Suprapubic skin (tissue), 4 donors: ENCODE data around the gene ZNF570. TPM values are rescaled to one million over a fixed set of nuclear protein-coding genes. Genes with fewer than 3 reads are reported as not detected.

Source experiments
- DNase-seq, 2 donors: peaks; one replicate each; pipeline ENCODE4 v3.0.0-alpha.2; 2019; ENCODE audit warnings: low spot score in 2 of 2
- H3K27ac ChIP-seq: fragments of 200-600 bp; sonication (generic); one replicate; pipeline ENCODE4 v1.5.1; 2019
- H3K27me3 ChIP-seq: fragments of 200-600 bp; sonication (generic); one replicate; pipeline ENCODE4 v1.5.1; 2019
- H3K36me3 ChIP-seq: fragments of 200-600 bp; sonication (generic); one replicate; pipeline ENCODE4 v1.5.1; 2019
- H3K4me1 ChIP-seq: fragments of 200-600 bp; sonication (generic); one replicate; pipeline ENCODE4 v1.5.1; 2019
- H3K4me3 ChIP-seq: fragments of 200-600 bp; sonication (generic); one replicate; pipeline ENCODE4 v1.5.1; 2019; ENCODE audit warnings: mild to moderate bottlenecking
- H3K9me3 ChIP-seq: fragments of 200-600 bp; sonication (generic); one replicate; pipeline ENCODE4 v1.5.1; 2019
- CTCF ChIP-seq, 2 donors: fragments of 200-600 bp in 1 of 2; fragments of 450-650 bp in 1 of 2; sonication (generic) in 1 of 2; IDR thresholded peaks; one replicate each; pipeline ENCODE4 v1.5.1; 2016 to 2019; ENCODE audit warnings: antibody characterized with exemption in 2 of 2, mild to moderate bottlenecking in 1 of 2, moderate library complexity in 1 of 2
- EP300 ChIP-seq: sonication (generic); formaldehyde crosslinking; IDR thresholded peaks from one replicate; pipeline ENCODE4 v1.6.1; 2017; ENCODE audit warnings: antibody characterized with exemption
- POLR2A ChIP-seq, 2 donors: fragments of 450-650 bp; IDR thresholded peaks; one replicate each; pipeline ENCODE4 v1.6.1; 2017; ENCODE audit warnings: antibody characterized with exemption in 2 of 2, mild to moderate bottlenecking in 2 of 2, moderate library complexity in 2 of 2
- POLR2AphosphoS5 ChIP-seq, 3 donors: sonication (generic); formaldehyde crosslinking; IDR thresholded peaks; one replicate each; pipeline ENCODE4 v1.6.1; 2017; ENCODE audit warnings: antibody characterized with exemption in 3 of 3
- whole genome bisulfite sequencing: methylation state at CpG from one replicate; pipeline ENCODE4 v1.1.5; 2018; 5-methylcytosine and 5-hydroxymethylcytosine counted together
- total RNA-seq, 4 donors: library from RNA; depleted of rRNA; stranded (reverse); fragments of >200 nt; gene quantifications; one replicate each; pipeline ENCODE4 v1.1.0, GENCODE V29; 2016

Gene ZNF570
- 1 to 10 TPM; 2.4 to 9.5 (median 3.9) TPM for total RNA-seq

GRCh38 chr19:37468961-37469777, at the start of gene ZNF570:
Gene ZNF570, plus strand, starts transcription at chr19:37469356. Its CDS starts 999 bp downstream, at chr19:37470355.
- peak within 1 kb of the TSS; percentile 90 for H3K27ac ChIP-seq
- TF ChIP-seq POLR2A (IDR thresholded peaks at IDR 0.05) (peak in 1 of 2 donors; percentile 32), EP300 (no peak), POLR2AphosphoS5 (IDR thresholded peaks at IDR 0.05) (peak in 2 of 3 donors; percentile 21 to 58)

GRCh38 chr19:37452500-37453245, 16.5 kb upstream of the ZNF570 start:
- H3K27me3 ChIP-seq = no peaks in the 10 kb centered on the region
- H3K4me1 ChIP-seq = no peaks in the 10 kb centered on the region
- no peak overlapping the region for H3K27ac ChIP-seq
- peaks cover 76% of the 10 kb centered on the region for H3K9me3 ChIP-seq
- TF ChIP-seq EP300 (no peak), CTCF (IDR thresholded peaks at IDR 0.05) (no peak), POLR2A (IDR thresholded peaks at IDR 0.05) (no peak), POLR2AphosphoS5 (IDR thresholded peaks at IDR 0.05) (no peak)
- no peak overlapping the region for H3K4me3 ChIP-seq
- no peak for DNase-seq
- 97% methylated on average over 4 of the region's 4 CpGs for WGBS
- H3K36me3 ChIP-seq = peaks cover 17% of the 10 kb centered on the region

More at GRCh38 chr19:37468961-37469777, at the start of gene ZNF570:
- peaks cover 24% of the 10 kb centered on the region for H3K4me1 ChIP-seq
- peak; percentile 92 to 94 for DNase-seq
- H3K27me3 ChIP-seq = no peaks in the 10 kb centered on the region
- under 1% methylated on average over 16 of the region's 63 CpGs for WGBS
- H3K4me3 ChIP-seq = peak within 1 kb of the TSS; percentile 68
- peaks cover 5% of the 10 kb centered on the region for H3K36me3 ChIP-seq
- peaks cover 8% of the 10 kb centered on the region for H3K9me3 ChIP-seq

- H3K9me3 ChIP-seq = peaks cover 4% of the 10 kb centered on the region
- peak overlapping the region; percentile 65 for H3K4me3 ChIP-seq
- peaks cover 19% of the 10 kb centered on the region for H3K36me3 ChIP-seq
- no peak for TF ChIP-seq POLR2A (IDR thresholded peaks at IDR 0.05)
- TF ChIP-seq EP300 = no peak
- TF ChIP-seq POLR2AphosphoS5 (IDR thresholded peaks at IDR 0.05) = no peak
- no peak for TF ChIP-seq CTCF (IDR thresholded peaks at IDR 0.05)
- 31% methylated on average over 25 of the region's 25 CpGs for WGBS
- no peak for DNase-seq
- H3K27me3 ChIP-seq = no peaks in the 10 kb centered on the region
- H3K4me1 ChIP-seq = peaks cover 24% of the 10 kb centered on the region
- peak overlapping the region; percentile 65 for H3K27ac ChIP-seq
Observed at GRCh38 chr19:37466277-37466797, 2.8 kb upstream of the ZNF570 start.

GRCh38 chr19:37466798-37467607, 2.2 kb upstream of the ZNF570 start, which contains the start of gene ZNF569:
Gene ZNF569, minus strand, starts transcription at chr19:37467444. Its CDS starts 22,523 bp downstream, at chr19:37444921.
- Histone ChIP-seq H3K9me3 (no peaks in the 10 kb centered on the region), H3K36me3 (peaks cover 16% of the 10 kb centered on the region), H3K27ac (peak within 1 kb of the TSS; percentile 65), H3K4me1 (peaks cover 24% of the 10 kb centered on the region), H3K4me3 (peak within 1 kb of the TSS; percentile 68), H3K27me3 (no peaks in the 10 kb centered on the region)
- TF ChIP-seq POLR2A (IDR thresholded peaks at IDR 0.05) (no peak), POLR2AphosphoS5 (IDR thresholded peaks at IDR 0.05) (peak in 1 of 3 donors; percentile 61), EP300 (no peak), CTCF (IDR thresholded peaks at IDR 0.05) (no peak)
- WGBS = 1% methylated on average over 14 of the region's 62 CpGs
- peak; percentile 92 for DNase-seq

GRCh38 chr19:37467608-37468090, 1.5 kb upstream of the ZNF570 start:
- Histone ChIP-seq H3K27ac (peak overlapping the region; percentile 65), H3K9me3 (no peaks in the 10 kb centered on the region), H3K4me1 (peaks cover 24% of the 10 kb centered on the region), H3K4me3 (peak overlapping the region; percentile 65), H3K36me3 (peaks cover 13% of the 10 kb centered on the region), H3K27me3 (no peaks in the 10 kb centered on the region)
- WGBS = 43% methylated on average over 15 of the region's 18 CpGs
- TF ChIP-seq EP300 = no peak
- TF ChIP-seq CTCF (IDR thresholded peaks at IDR 0.05) = no peak
- no peak for TF ChIP-seq POLR2AphosphoS5 (IDR thresholded peaks at IDR 0.05)
- no peak for TF ChIP-seq POLR2A (IDR thresholded peaks at IDR 0.05)
- DNase-seq = no peak
